ENCODE data around the gene KAZN. TPM values are rescaled to one million over a fixed set of nuclear protein-coding genes. Genes with fewer than 3 reads are reported as not detected.

KAZN gene
- polyA plus RNA-seq, 1 donor from 2014 or later = 20.6 TPM

- no peaks in the 10 kb centered on the region for H3F3A ChIP-seq (ENCODE audit: insufficient read depth, low read length, poor library complexity, severe bottlenecking)
- TF ChIP-seq POLR2AphosphoS5 (IDR thresholded peaks at IDR 0.05) (no peak), MXI1 (conservative IDR thresholded peaks at IDR 0.05; ENCODE audit: poor library complexity, severe bottlenecking) (no peak), SMC3 (conservative IDR thresholded peaks at IDR 0.05; ENCODE audit: poor library complexity) (no peak), EP300 (conservative IDR thresholded peaks at IDR 0.05; ENCODE audit: poor library complexity, severe bottlenecking) (no peak), EZH2 (IDR thresholded peaks at IDR 0.05; ENCODE audit: borderline replicate concordance, insufficient read depth, low read length, poor library complexity, severe bottlenecking) (no peak), CTCF (IDR thresholded peaks at IDR 0.05; ENCODE audit: poor library complexity, severe bottlenecking) (no peak), REST (IDR thresholded peaks at IDR 0.05; ENCODE audit: borderline replicate concordance) (no peak), TAF1 (IDR thresholded peaks at IDR 0.05; ENCODE audit: low read depth) (no peak), RAD21 (conservative IDR thresholded peaks at IDR 0.05) (no peak)
Measured at GRCh38 chr1:15129944-15130343, 531.5 kb downstream of the KAZN start.

GRCh38 chr1:15130607-15131006 is 532.1 kb downstream of the KAZN start:
- no peak overlapping the region for H2AFZ ChIP-seq (ENCODE audit: low read depth, low read length)

More at GRCh38 chr1:15129944-15130343, 531.5 kb downstream of the KAZN start:
- H3K79me2 ChIP-seq (replicated peaks; ENCODE audit: insufficient read depth, low read length) = no peaks in the 10 kb centered on the region
- no peak overlapping the region for H2AFZ ChIP-seq (ENCODE audit: low read depth, low read length)
- no peak overlapping the region for H3K9ac ChIP-seq (ENCODE audit: low read length)
- H3K4me2 ChIP-seq (ENCODE audit: low read length) = no peak overlapping the region
- H3K27ac ChIP-seq (ENCODE audit: low read length) = no peak overlapping the region
- H4K20me1 ChIP-seq (ENCODE audit: insufficient read depth) = no peaks in the 10 kb centered on the region
- H3K4me3 ChIP-seq (ENCODE audit: low read length) = no peak overlapping the region
- H3K9me2 ChIP-seq (ENCODE audit: insufficient read depth, low read length) = no peaks in the 10 kb centered on the region
- no peaks in the 10 kb centered on the region for H3K27me3 ChIP-seq (ENCODE audit: insufficient read depth, low read depth, low read length)
- H3K9me3 ChIP-seq (ENCODE audit: low read length) = no peaks in the 10 kb centered on the region
- H3K36me3 ChIP-seq (ENCODE audit: insufficient read depth, low read length) = no peaks in the 10 kb centered on the region

More at GRCh38 chr1:15130607-15131006, 532.1 kb downstream of the KAZN start:
- H3K9ac ChIP-seq (ENCODE audit: low read length) = no peak overlapping the region
- H3K9me3 ChIP-seq (ENCODE audit: low read length) = no peaks in the 10 kb centered on the region
- H4K20me1 ChIP-seq (ENCODE audit: insufficient read depth) = no peaks in the 10 kb centered on the region
- H3K36me3 ChIP-seq (ENCODE audit: insufficient read depth, low read length) = no peaks in the 10 kb centered on the region
- H3K79me2 ChIP-seq (replicated peaks; ENCODE audit: insufficient read depth, low read length) = no peaks in the 10 kb centered on the region
- H3K27ac ChIP-seq (ENCODE audit: low read length) = no peak overlapping the region
- TF ChIP-seq RAD21 (conservative IDR thresholded peaks at IDR 0.05) = no peak
- TF ChIP-seq SMC3 (conservative IDR thresholded peaks at IDR 0.05; ENCODE audit: poor library complexity) = no peak
- TF ChIP-seq REST (IDR thresholded peaks at IDR 0.05; ENCODE audit: borderline replicate concordance) = no peak
- TF ChIP-seq EP300 (conservative IDR thresholded peaks at IDR 0.05; ENCODE audit: poor library complexity, severe bottlenecking) = no peak
- no peak for TF ChIP-seq EZH2 (IDR thresholded peaks at IDR 0.05; ENCODE audit: borderline replicate concordance, insufficient read depth, low read length, poor library complexity, severe bottlenecking)
- no peak for TF ChIP-seq TAF1 (IDR thresholded peaks at IDR 0.05; ENCODE audit: low read depth)
- TF ChIP-seq POLR2AphosphoS5 (IDR thresholded peaks at IDR 0.05) = no peak
- no peak for TF ChIP-seq CTCF (IDR thresholded peaks at IDR 0.05; ENCODE audit: poor library complexity, severe bottlenecking)
- no peak for TF ChIP-seq MXI1 (conservative IDR thresholded peaks at IDR 0.05; ENCODE audit: poor library complexity, severe bottlenecking)
- H3K4me2 ChIP-seq (ENCODE audit: low read length) = no peak overlapping the region
- no peak overlapping the region for H3K4me3 ChIP-seq (ENCODE audit: low read length)
- no peaks in the 10 kb centered on the region for H3K9me2 ChIP-seq (ENCODE audit: insufficient read depth, low read length)
- H3F3A ChIP-seq (ENCODE audit: insufficient read depth, low read length, poor library complexity, severe bottlenecking) = no peaks in the 10 kb centered on the region
- H3K27me3 ChIP-seq (ENCODE audit: insufficient read depth, low read depth, low read length) = no peaks in the 10 kb centered on the region
